Measurements from ENCODE around the gene TBC1D7.

The TBC1D7 gene

GRCh38 chr6:13328076-13328874, at the start of gene TBC1D7:
TSS of gene TBC1D7 (minus strand) at chr6:13328537. CDS start at chr6:13326898, 1,639 bp downstream.
- no peaks in the 10 kb centered on the region for H3K27me3 ChIP-seq (ENCODE audit: control insufficient read depth, insufficient read depth, low read length)
- peak within 1 kb of the TSS; percentile 88 for H3K4me3 ChIP-seq (ENCODE audit: low read depth, low read length)
- H3K27ac ChIP-seq (ENCODE audit: low read depth, low read length) = peak within 1 kb of the TSS; percentile 86; the same call in 1 of the 2 replicates
- no peaks in the 10 kb centered on the region for H3K4me1 ChIP-seq (ENCODE audit: control insufficient read depth, insufficient read depth, low read length)
- no peaks in the 10 kb centered on the region for H3K9me3 ChIP-seq (ENCODE audit: control insufficient read depth, insufficient read depth, low read depth, low read length)
- H3K9ac ChIP-seq (ENCODE audit: low read length) = peak within 1 kb of the TSS; percentile 91
- peaks cover 27% of the 10 kb centered on the region for H3K36me3 ChIP-seq (ENCODE audit: control insufficient read depth, insufficient read depth, low read length)

GRCh38 chr6:13377054-13377758, 48.9 kb upstream of the TBC1D7 start:
- Histone ChIP-seq H3K27me3 (ENCODE audit: control insufficient read depth, insufficient read depth, low read length) (no peaks in the 10 kb centered on the region), H3K4me1 (ENCODE audit: control insufficient read depth, insufficient read depth, low read length) (peaks cover 16% of the 10 kb centered on the region)

GRCh38 chr6:13375360-13375878, 47.1 kb upstream of the TBC1D7 start:
- Histone ChIP-seq H3K4me3 (ENCODE audit: low read depth, low read length) (no peak overlapping the region), H3K27ac (ENCODE audit: low read depth, low read length) (no peak overlapping the region), H3K27me3 (ENCODE audit: control insufficient read depth, insufficient read depth, low read length) (no peaks in the 10 kb centered on the region)

More at GRCh38 chr6:13377054-13377758, 48.9 kb upstream of the TBC1D7 start:
- Histone ChIP-seq H3K9ac (ENCODE audit: low read length) (no peak overlapping the region), H3K9me3 (ENCODE audit: control insufficient read depth, insufficient read depth, low read depth, low read length) (no peaks in the 10 kb centered on the region), H3K27ac (ENCODE audit: low read depth, low read length) (no peak overlapping the region), H3K36me3 (ENCODE audit: control insufficient read depth, insufficient read depth, low read length) (no peaks in the 10 kb centered on the region), H3K4me3 (ENCODE audit: low read depth, low read length) (no peak overlapping the region)

GRCh38 chr6:13373919-13374318, 45.6 kb upstream of the TBC1D7 start:
- H3K9ac ChIP-seq (ENCODE audit: low read length) = no peak overlapping the region
- no peak overlapping the region for H3K4me3 ChIP-seq (ENCODE audit: low read depth, low read length)
- no peaks in the 10 kb centered on the region for H3K36me3 ChIP-seq (ENCODE audit: control insufficient read depth, insufficient read depth, low read length)
- H3K9me3 ChIP-seq (ENCODE audit: control insufficient read depth, insufficient read depth, low read depth, low read length) = no peaks in the 10 kb centered on the region
- H3K4me1 ChIP-seq (ENCODE audit: control insufficient read depth, insufficient read depth, low read length) = peaks cover 4% of the 10 kb centered on the region
- H3K27me3 ChIP-seq (ENCODE audit: control insufficient read depth, insufficient read depth, low read length) = no peaks in the 10 kb centered on the region
- no peak overlapping the region for H3K27ac ChIP-seq (ENCODE audit: low read depth, low read length)

More at GRCh38 chr6:13375360-13375878, 47.1 kb upstream of the TBC1D7 start:
- H3K4me1 ChIP-seq (ENCODE audit: control insufficient read depth, insufficient read depth, low read length) = peaks cover 6% of the 10 kb centered on the region
- H3K9me3 ChIP-seq (ENCODE audit: control insufficient read depth, insufficient read depth, low read depth, low read length) = no peaks in the 10 kb centered on the region
- no peak overlapping the region for H3K9ac ChIP-seq (ENCODE audit: low read length)
- no peaks in the 10 kb centered on the region for H3K36me3 ChIP-seq (ENCODE audit: control insufficient read depth, insufficient read depth, low read length)

GRCh38 chr6:13373488-13373886, 45.1 kb upstream of the TBC1D7 start:
- Histone ChIP-seq H3K9ac (ENCODE audit: low read length) (no peak overlapping the region), H3K27ac (ENCODE audit: low read depth, low read length) (no peak overlapping the region), H3K4me1 (ENCODE audit: control insufficient read depth, insufficient read depth, low read length) (no peaks in the 10 kb centered on the region; the same call in 1 of the 2 replicates), H3K27me3 (ENCODE audit: control insufficient read depth, insufficient read depth, low read length) (no peaks in the 10 kb centered on the region), H3K9me3 (ENCODE audit: control insufficient read depth, insufficient read depth, low read depth, low read length) (no peaks in the 10 kb centered on the region), H3K4me3 (ENCODE audit: low read depth, low read length) (no peak overlapping the region), H3K36me3 (ENCODE audit: control insufficient read depth, insufficient read depth, low read length) (no peaks in the 10 kb centered on the region)

- Histone ChIP-seq H3K9me3 (ENCODE audit: control insufficient read depth, insufficient read depth, low read depth, low read length) (no peaks in the 10 kb centered on the region), H3K36me3 (ENCODE audit: control insufficient read depth, insufficient read depth, low read length) (no peaks in the 10 kb centered on the region), H3K4me1 (ENCODE audit: control insufficient read depth, insufficient read depth, low read length) (peaks cover 2% of the 10 kb centered on the region; the same call in 1 of the 2 replicates), H3K27me3 (ENCODE audit: control insufficient read depth, insufficient read depth, low read length) (no peaks in the 10 kb centered on the region), H3K4me3 (ENCODE audit: low read depth, low read length) (no peak overlapping the region), H3K27ac (ENCODE audit: low read depth, low read length) (no peak overlapping the region), H3K9ac (ENCODE audit: low read length) (no peak overlapping the region)
Measured at GRCh38 chr6:13372688-13373487, 44.6 kb upstream of the TBC1D7 start.

GRCh38 chr6:13372076-13372475, 43.7 kb upstream of the TBC1D7 start:
- no peaks in the 10 kb centered on the region for H3K36me3 ChIP-seq (ENCODE audit: control insufficient read depth, insufficient read depth, low read length)
- no peak overlapping the region for H3K27ac ChIP-seq (ENCODE audit: low read depth, low read length)
- H3K4me3 ChIP-seq (ENCODE audit: low read depth, low read length) = no peak overlapping the region
- H3K27me3 ChIP-seq (ENCODE audit: control insufficient read depth, insufficient read depth, low read length) = no peaks in the 10 kb centered on the region
- peaks cover 10% of the 10 kb centered on the region for H3K4me1 ChIP-seq (ENCODE audit: control insufficient read depth, insufficient read depth, low read length)
- H3K9ac ChIP-seq (ENCODE audit: low read length) = no peak overlapping the region
- no peaks in the 10 kb centered on the region for H3K9me3 ChIP-seq (ENCODE audit: control insufficient read depth, insufficient read depth, low read depth, low read length)

DNA sequence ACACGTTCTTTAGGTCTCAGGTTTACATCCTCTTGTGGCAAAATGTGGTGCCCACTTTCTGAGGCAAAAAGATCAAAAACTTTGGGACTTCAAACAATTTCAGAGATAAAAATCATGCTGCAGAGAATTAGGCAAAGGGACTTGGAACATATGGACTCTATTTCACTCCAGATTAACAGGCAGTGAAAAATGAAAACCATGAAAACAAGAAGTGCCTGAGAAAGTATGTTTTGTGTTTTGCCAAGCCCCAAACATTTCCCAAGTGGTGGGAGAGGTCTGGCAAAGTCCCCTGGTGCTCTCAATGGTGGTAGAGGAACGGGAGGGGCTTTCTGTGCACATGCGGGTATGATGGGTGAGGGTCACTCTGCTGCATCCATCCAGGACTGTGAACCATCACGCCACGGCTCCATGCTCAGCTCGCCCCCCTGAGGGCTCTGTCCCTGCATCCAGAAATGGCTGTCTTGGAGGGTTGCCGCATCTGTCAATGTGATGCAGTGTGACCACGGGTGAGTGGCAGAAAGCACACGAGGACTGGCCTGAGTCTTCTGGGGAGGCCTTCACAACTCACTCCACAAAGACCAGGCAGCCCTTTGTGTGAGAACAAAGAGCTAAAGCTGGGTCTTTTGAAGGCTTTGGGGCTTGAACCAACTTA, 43.2 kb upstream of the TBC1D7 start:
- Histone ChIP-seq H3K4me3 (ENCODE audit: low read depth, low read length) (no peak overlapping the region), H3K36me3 (ENCODE audit: control insufficient read depth, insufficient read depth, low read length) (no peaks in the 10 kb centered on the region), H3K27me3 (ENCODE audit: control insufficient read depth, insufficient read depth, low read length) (no peaks in the 10 kb centered on the region), H3K4me1 (ENCODE audit: control insufficient read depth, insufficient read depth, low read length) (peaks cover 11% of the 10 kb centered on the region), H3K9me3 (ENCODE audit: control insufficient read depth, insufficient read depth, low read depth, low read length) (no peaks in the 10 kb centered on the region), H3K9ac (ENCODE audit: low read length) (no peak overlapping the region), H3K27ac (ENCODE audit: low read depth, low read length) (no peak overlapping the region)

GRCh38 chr6:13370623-13371022, 42.3 kb upstream of the TBC1D7 start:
- H3K4me3 ChIP-seq (ENCODE audit: low read depth, low read length) = no peak overlapping the region
- no peaks in the 10 kb centered on the region for H3K36me3 ChIP-seq (ENCODE audit: control insufficient read depth, insufficient read depth, low read length)
- H3K27ac ChIP-seq (ENCODE audit: low read depth, low read length) = no peak overlapping the region
- no peak overlapping the region for H3K9ac ChIP-seq (ENCODE audit: low read length)
- no peaks in the 10 kb centered on the region for H3K27me3 ChIP-seq (ENCODE audit: control insufficient read depth, insufficient read depth, low read length)
- peaks cover 11% of the 10 kb centered on the region for H3K4me1 ChIP-seq (ENCODE audit: control insufficient read depth, insufficient read depth, low read length)
- H3K9me3 ChIP-seq (ENCODE audit: control insufficient read depth, insufficient read depth, low read depth, low read length) = no peaks in the 10 kb centered on the region

DNA sequence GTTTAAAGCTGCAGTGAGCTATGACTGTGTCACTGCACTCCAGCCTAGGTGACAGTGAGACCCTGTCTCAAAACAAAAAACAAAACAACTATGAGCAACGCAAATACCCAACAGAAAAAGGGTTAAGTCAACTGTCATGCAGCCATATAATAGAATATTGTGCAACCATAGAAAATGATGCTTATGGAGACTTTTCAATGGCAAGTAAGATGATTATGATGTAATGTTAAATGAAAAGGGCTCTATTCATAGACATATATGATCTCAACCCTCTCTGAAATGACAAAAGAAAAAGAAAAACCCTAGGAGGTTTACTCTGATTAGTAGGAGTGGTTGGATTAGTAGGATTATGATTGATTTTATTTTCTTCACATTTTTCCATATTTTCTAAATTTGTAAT, 41.3 kb upstream of the TBC1D7 start:
- no peak overlapping the region for H3K9ac ChIP-seq (ENCODE audit: low read length)
- H3K36me3 ChIP-seq (ENCODE audit: control insufficient read depth, insufficient read depth, low read length) = peaks cover 3% of the 10 kb centered on the region; the same call in 1 of the 2 replicates
- no peak overlapping the region for H3K4me3 ChIP-seq (ENCODE audit: low read depth, low read length)
- peaks cover 11% of the 10 kb centered on the region for H3K4me1 ChIP-seq (ENCODE audit: control insufficient read depth, insufficient read depth, low read length)
- H3K27ac ChIP-seq (ENCODE audit: low read depth, low read length) = no peak overlapping the region
- H3K27me3 ChIP-seq (ENCODE audit: control insufficient read depth, insufficient read depth, low read length) = no peaks in the 10 kb centered on the region
- H3K9me3 ChIP-seq (ENCODE audit: control insufficient read depth, insufficient read depth, low read depth, low read length) = no peaks in the 10 kb centered on the region

All from HUES6 (cell line).